Tibial artery (tissue), 4 donors: ENCODE data around the gene TMEM81.

Source experiments
- DNase-seq, 2 donors: peaks; one replicate each; pipeline ENCODE4 v3.0.0-alpha.2; 2019
- H3K27ac ChIP-seq, 2 donors: fragments of 200-600 bp; sonication (generic) in 1 of 2; 1 replicate in 1 of 2; 2 replicates in 1 of 2; pipeline ENCODE4 v1.5.1; 2018 to 2019; ENCODE audit warnings: mild to moderate bottlenecking in 1 of 2
- H3K27me3 ChIP-seq, 2 donors: fragments of 200-600 bp; sonication (generic) in 1 of 2; one replicate each; pipeline versions ENCODE4 v1.5.1 to v1.6.0; 2016 to 2019
- H3K36me3 ChIP-seq, 3 donors: fragments of 200-600 bp; sonication (generic) in 2 of 3; one replicate each; pipeline ENCODE4 v1.5.1; 2016 to 2019; ENCODE audit warnings: mild to moderate bottlenecking in 2 of 3
- H3K4me1 ChIP-seq, 4 donors: fragments of 200-600 bp; sonication (generic) in 2 of 4; 1 replicate in 3 of 4; 2 replicates in 1 of 4; pipeline ENCODE4 v1.5.1; 2016 to 2019
- H3K4me3 ChIP-seq, 2 donors: fragments of 200-600 bp; sonication (generic) in 1 of 2; 1 replicate in 1 of 2; 2 replicates in 1 of 2; pipeline ENCODE4 v1.5.1; 2018 to 2019; ENCODE audit warnings: mild to moderate bottlenecking in 2 of 2
- H3K9me3 ChIP-seq, 3 donors: fragments of 200-600 bp; sonication (generic) in 1 of 3; one replicate each; pipeline ENCODE4 v1.5.1; 2016 to 2019
- intact Hi-C: fragments of 100-400 bp; cut with DNase I; formaldehyde crosslinking; loops from one replicate; pipeline ENCODE4 v1.15.0; 2023; ENCODE audit warnings: low total_unique reads
- TF ChIP-seq, protein P1 (sequence below), 2 experiments: fragments of 200-600 bp in 1 of 2; fragments of 450-650 bp in 1 of 2; IDR thresholded peaks; one replicate each; pipeline ENCODE4 v1.5.1; 2017 to 2019; ENCODE audit warnings: antibody characterized with exemption in 2 of 2, mild to moderate bottlenecking in 1 of 2, moderate library complexity in 1 of 2

The TMEM81 gene

DNA sequence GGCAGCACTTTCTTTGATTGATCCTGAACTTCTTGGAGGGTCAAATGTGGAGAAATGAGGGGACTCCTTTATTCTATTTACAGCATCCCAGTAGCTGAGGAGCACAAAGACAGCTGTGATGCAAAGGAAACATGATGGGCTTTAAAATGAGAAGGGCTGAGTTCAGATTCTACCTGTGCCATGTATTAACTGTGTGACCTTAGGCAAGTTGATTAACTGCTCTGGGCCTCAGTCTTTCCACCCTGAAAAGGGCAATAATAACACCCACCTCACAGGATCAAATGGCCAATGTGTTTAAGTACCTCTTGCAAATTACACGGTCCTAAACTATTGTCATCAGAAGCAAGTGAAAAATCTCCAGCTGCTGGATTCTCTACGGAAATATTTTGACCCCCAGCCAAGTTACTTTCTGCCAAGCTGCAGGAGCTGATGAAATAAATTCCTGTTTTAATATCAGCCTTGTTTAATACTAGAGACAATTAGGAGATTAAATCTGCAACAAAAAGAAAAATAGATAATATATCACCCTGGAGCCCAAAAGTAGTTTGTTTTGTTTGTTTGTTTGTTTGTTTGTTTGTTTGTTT is 15.7 kb downstream of the TMEM81 start:
- Histone ChIP-seq H3K4me3 (no peak overlapping the region), H3K27ac (no peak overlapping the region), H3K36me3 (no peaks in the 10 kb centered on the region), H3K9me3 (no peaks in the 10 kb centered on the region), H3K27me3 (no peaks in the 10 kb centered on the region), H3K4me1 (no peaks in the 10 kb centered on the region)
- TF ChIP-seq, protein P1, sequence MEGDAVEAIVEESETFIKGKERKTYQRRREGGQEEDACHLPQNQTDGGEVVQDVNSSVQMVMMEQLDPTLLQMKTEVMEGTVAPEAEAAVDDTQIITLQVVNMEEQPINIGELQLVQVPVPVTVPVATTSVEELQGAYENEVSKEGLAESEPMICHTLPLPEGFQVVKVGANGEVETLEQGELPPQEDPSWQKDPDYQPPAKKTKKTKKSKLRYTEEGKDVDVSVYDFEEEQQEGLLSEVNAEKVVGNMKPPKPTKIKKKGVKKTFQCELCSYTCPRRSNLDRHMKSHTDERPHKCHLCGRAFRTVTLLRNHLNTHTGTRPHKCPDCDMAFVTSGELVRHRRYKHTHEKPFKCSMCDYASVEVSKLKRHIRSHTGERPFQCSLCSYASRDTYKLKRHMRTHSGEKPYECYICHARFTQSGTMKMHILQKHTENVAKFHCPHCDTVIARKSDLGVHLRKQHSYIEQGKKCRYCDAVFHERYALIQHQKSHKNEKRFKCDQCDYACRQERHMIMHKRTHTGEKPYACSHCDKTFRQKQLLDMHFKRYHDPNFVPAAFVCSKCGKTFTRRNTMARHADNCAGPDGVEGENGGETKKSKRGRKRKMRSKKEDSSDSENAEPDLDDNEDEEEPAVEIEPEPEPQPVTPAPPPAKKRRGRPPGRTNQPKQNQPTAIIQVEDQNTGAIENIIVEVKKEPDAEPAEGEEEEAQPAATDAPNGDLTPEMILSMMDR (IDR thresholded peaks at IDR 0.05): no peak
- intact Hi-C loops: no loop called here
- no peak for DNase-seq

- intact Hi-C loops: no loop called here
- H3K27me3 ChIP-seq: no peaks in the 10 kb centered on the region
- H3K9me3 ChIP-seq: no peaks in the 10 kb centered on the region
- no peak overlapping the region for H3K4me3 ChIP-seq
- H3K4me1 ChIP-seq: no peaks in the 10 kb centered on the region
- H3K27ac ChIP-seq: no peak overlapping the region
- no peaks in the 10 kb centered on the region for H3K36me3 ChIP-seq
- TF ChIP-seq, protein P1 (IDR thresholded peaks at IDR 0.05): no peak
- DNase-seq: peak in 1 of 2 donors; percentile 38
These were observed 16.3 kb downstream of the TMEM81 start for GRCh38 chr1:205068001-205068400.

GRCh38 chr1:205067031-205067430 is 17.2 kb downstream of the TMEM81 start:
- no peak overlapping the region for H3K4me3 ChIP-seq
- H3K27me3 ChIP-seq: no peaks in the 10 kb centered on the region
- H3K4me1 ChIP-seq: no peaks in the 10 kb centered on the region
- DNase-seq: peak in 1 of 2 donors; percentile 49
- intact Hi-C loops: no loop called here
- TF ChIP-seq, protein P1 (IDR thresholded peaks at IDR 0.05): no peak
- H3K36me3 ChIP-seq: no peaks in the 10 kb centered on the region
- H3K9me3 ChIP-seq: no peaks in the 10 kb centered on the region
- no peak overlapping the region for H3K27ac ChIP-seq

GRCh38 chr1:205066141-205066818 is 18.0 kb downstream of the TMEM81 start:
- DNase-seq: peak in 1 of 2 donors; percentile 56
- Histone ChIP-seq H3K27me3 (no peaks in the 10 kb centered on the region), H3K4me1 (peaks cover 0 to 6% (median 2%) of the 10 kb centered on the region in 4 donors), H3K27ac (no peak overlapping the region), H3K4me3 (no peak overlapping the region), H3K36me3 (no peaks in the 10 kb centered on the region), H3K9me3 (no peaks in the 10 kb centered on the region)
- TF ChIP-seq, protein P1 (IDR thresholded peaks at IDR 0.05): no peak
- intact Hi-C loops: no loop called here

DNA sequence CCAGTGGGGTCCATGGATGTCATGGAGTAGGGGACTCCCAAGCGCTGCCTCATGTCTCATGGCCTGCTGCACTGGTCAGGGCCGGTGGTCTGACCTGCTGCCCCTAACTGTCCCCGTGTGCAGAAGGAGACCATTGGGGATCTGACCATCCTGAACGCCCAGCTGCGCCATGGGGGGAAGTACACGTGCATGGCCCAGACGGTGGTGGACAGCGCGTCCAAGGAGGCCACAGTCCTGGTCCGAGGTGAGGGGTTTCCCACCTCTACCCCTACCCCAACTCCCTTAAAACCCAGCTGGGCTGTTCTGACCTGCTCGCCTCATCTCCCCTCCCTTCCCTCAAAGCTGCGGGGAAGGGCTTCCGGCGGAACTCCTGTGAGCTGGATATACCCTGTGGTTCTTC is 18.6 kb downstream of the TMEM81 start:
- peak in 1 of 2 donors; percentile 34 for DNase-seq
- Histone ChIP-seq H3K27me3 (no peaks in the 10 kb centered on the region), H3K4me1 (peaks cover 0 to 7% (median 2%) of the 10 kb centered on the region in 4 donors), H3K36me3 (no peaks in the 10 kb centered on the region), H3K4me3 (no peak overlapping the region), H3K27ac (no peak overlapping the region), H3K9me3 (no peaks in the 10 kb centered on the region)
- intact Hi-C loops: no loop called here
- TF ChIP-seq, protein P1 (IDR thresholded peaks at IDR 0.05): no peak
